RWPE2 (cell line): Measurements from ENCODE around the gene BRICD5.

ENCODE experiments used
- ATAC-seq: fragments of 200-7000 bp; cut with Tn5 transposase; 3 replicates; pipeline ENCODE4 v1.9.1; 2021; ENCODE audit warnings: low read depth
- DNase-seq: peaks from one replicate; pipeline ENCODE4 v3.0.0-alpha.2; 2020; ENCODE audit warnings: low spot score
- H3K27ac ChIP-seq: fragments of 450-650 bp; 2 replicates; pipeline ENCODE4 v1.5.1; 2017; ENCODE audit warnings: mild to moderate bottlenecking; ENCODE audit not compliant: poor library complexity, severe bottlenecking
- H3K27me3 ChIP-seq: fragments of 250-450 bp; sonication (Bioruptor Pico); 2 replicates; pipeline ENCODE4 v1.5.1; 2021; ENCODE audit warnings: mild to moderate bottlenecking, moderate library complexity; ENCODE audit not compliant: insufficient read depth, poor library complexity, severe bottlenecking
- H3K36me3 ChIP-seq: fragments of 250-450 bp; sonication (Bioruptor Pico); 2 replicates; pipeline ENCODE4 v1.5.1; 2020; ENCODE audit warnings: low read depth, mild to moderate bottlenecking, moderate library complexity
- H3K4me1 ChIP-seq: fragments of 250-450 bp; sonication (Bioruptor Pico); 2 replicates; pipeline ENCODE4 v1.5.1; 2021; ENCODE audit warnings: mild to moderate bottlenecking, moderate library complexity; ENCODE audit not compliant: insufficient read depth, poor library complexity, severe bottlenecking
- H3K4me3 ChIP-seq: fragments of 250-450 bp; sonication (Bioruptor Pico); 2 replicates; pipeline ENCODE4 v1.5.1; 2021; ENCODE audit warnings: mild to moderate bottlenecking, moderate library complexity; ENCODE audit not compliant: severe bottlenecking
- H3K9me3 ChIP-seq: fragments of 250-450 bp; sonication (Bioruptor Pico); 2 replicates; pipeline ENCODE4 v1.5.1; 2021; ENCODE audit warnings: mild to moderate bottlenecking, moderate library complexity; ENCODE audit not compliant: severe bottlenecking
- TF ChIP-seq, protein P1 (sequence below): fragments of 450-650 bp; IDR thresholded peaks from one replicate; pipeline ENCODE4 v1.5.1; 2017; ENCODE audit warnings: mild to moderate bottlenecking, moderate library complexity; ENCODE audit not compliant: poor library complexity, severe bottlenecking

The BRICD5 gene

DNA sequence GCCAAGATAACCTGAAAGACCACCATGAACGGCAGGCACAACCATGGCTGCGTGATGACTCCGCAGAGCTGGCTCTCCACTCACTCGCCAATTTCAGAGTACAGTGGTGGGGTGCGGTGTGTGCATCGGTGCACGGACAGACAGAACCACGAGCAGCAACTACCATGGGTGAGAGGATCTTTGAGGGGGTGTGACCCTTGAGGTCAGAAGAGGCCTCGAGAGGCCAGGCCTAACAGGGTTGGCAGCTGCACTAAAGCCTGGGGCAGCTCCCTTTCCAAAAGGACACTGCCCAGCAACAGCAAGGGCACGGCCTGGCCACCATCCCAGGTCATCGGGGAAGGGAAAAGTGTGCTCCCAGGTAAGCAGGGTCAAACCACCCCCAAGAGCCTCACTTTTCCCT lies 42.6 kb upstream of the BRICD5 start:
- Histone ChIP-seq H3K4me3 (no peak overlapping the region), H3K27ac (no peak overlapping the region), H3K36me3 (peaks cover 73% of the 10 kb centered on the region), H3K27me3 (no peaks in the 10 kb centered on the region), H3K4me1 (peaks cover 10% of the 10 kb centered on the region), H3K9me3 (no peaks in the 10 kb centered on the region)
- ATAC-seq (no peak), DNase-seq (no peak)
- TF ChIP-seq, protein P1, sequence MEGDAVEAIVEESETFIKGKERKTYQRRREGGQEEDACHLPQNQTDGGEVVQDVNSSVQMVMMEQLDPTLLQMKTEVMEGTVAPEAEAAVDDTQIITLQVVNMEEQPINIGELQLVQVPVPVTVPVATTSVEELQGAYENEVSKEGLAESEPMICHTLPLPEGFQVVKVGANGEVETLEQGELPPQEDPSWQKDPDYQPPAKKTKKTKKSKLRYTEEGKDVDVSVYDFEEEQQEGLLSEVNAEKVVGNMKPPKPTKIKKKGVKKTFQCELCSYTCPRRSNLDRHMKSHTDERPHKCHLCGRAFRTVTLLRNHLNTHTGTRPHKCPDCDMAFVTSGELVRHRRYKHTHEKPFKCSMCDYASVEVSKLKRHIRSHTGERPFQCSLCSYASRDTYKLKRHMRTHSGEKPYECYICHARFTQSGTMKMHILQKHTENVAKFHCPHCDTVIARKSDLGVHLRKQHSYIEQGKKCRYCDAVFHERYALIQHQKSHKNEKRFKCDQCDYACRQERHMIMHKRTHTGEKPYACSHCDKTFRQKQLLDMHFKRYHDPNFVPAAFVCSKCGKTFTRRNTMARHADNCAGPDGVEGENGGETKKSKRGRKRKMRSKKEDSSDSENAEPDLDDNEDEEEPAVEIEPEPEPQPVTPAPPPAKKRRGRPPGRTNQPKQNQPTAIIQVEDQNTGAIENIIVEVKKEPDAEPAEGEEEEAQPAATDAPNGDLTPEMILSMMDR, result no peak

- Histone ChIP-seq H3K27me3 (no peaks in the 10 kb centered on the region), H3K9me3 (no peaks in the 10 kb centered on the region), H3K4me1 (peaks cover 10% of the 10 kb centered on the region), H3K27ac (peak overlapping the region; percentile 85), H3K36me3 (peaks cover 71% of the 10 kb centered on the region), H3K4me3 (no peak overlapping the region)
- TF ChIP-seq, protein P1, result no peak
- no peak for ATAC-seq
- DNase-seq, result no peak
Observed at GRCh38 chr16:2252806-2253148, 42.1 kb upstream of the BRICD5 start.

DNA sequence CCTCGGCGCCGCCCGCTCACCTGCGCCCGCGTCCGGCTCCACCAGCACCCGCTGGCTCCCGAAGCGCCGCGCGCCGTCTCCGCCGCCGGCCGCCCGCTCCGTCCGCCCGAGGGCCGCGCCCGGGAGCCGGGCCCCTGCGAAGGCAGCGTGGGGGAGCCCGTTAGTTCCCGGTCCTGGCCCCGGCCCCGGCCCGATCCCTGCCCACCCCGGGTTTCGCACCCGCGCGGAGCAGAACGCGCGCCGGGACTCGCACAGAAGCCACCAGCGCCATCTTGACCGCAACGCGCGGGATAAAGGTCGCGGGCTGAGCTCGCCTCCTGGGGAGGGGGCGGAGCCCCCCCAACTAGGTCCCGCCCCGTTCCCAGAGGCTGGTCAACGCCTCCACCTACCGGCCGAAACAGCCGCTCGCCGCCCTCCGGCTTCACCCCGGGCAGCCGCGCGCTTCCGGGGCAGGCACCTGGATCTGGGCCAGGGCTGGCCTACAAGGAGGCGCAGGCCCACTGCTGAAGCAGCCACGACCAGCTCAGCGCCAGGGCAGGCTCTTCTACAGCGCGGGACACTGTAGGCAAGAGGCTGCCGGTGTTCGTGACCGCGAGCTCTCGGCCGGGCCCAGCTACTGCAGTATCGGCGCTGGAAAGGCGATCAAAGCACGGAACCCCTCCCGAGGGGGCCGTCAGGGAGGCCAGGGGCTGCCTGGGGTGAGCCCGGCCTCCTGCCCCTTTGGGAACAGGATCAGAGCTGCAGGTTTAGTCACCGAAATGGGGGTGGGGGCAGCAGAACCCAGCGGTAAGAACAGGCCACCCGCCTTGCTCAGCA lies 40.8 kb upstream of the BRICD5 start, which contains the start of gene ECI1:
Gene ECI1, minus strand, starts transcription at position 292 of the 816 bp plus-strand sequence. Its CDS starts 21 bp downstream, at position 271.
- H3K36me3 ChIP-seq, result peaks cover 70% of the 10 kb centered on the region
- TF ChIP-seq, protein P1, result peak; percentile 73

GRCh38 chr16:2250652-2251295 lies 40.1 kb upstream of the BRICD5 start:
- no peak for DNase-seq
- H3K4me1 ChIP-seq, result peaks cover 10% of the 10 kb centered on the region
- peaks cover 70% of the 10 kb centered on the region for H3K36me3 ChIP-seq
- peak overlapping the region; percentile 86 for H3K4me3 ChIP-seq
- peak; percentile 1; the same call in 1 of the 3 replicates for ATAC-seq
- H3K27me3 ChIP-seq, result no peaks in the 10 kb centered on the region
- TF ChIP-seq, protein P1, result no peak
- H3K9me3 ChIP-seq, result no peaks in the 10 kb centered on the region
- peak overlapping the region; percentile 85 for H3K27ac ChIP-seq

More for the DNA sequence above, 40.8 kb upstream of the BRICD5 start, which contains the start of gene ECI1:
- DNase-seq (peak; percentile 92), ATAC-seq (peak; percentile 85)
- H3K27me3 ChIP-seq, result no peaks in the 10 kb centered on the region
- H3K27ac ChIP-seq, result peak within 1 kb of the TSS; percentile 85
- H3K9me3 ChIP-seq, result no peaks in the 10 kb centered on the region
- H3K4me1 ChIP-seq, result peaks cover 10% of the 10 kb centered on the region
- H3K4me3 ChIP-seq, result peak within 1 kb of the TSS; percentile 86
